Stomach (tissue), 9 donors: ENCODE results near the gene GALK1. TPM values are rescaled to one million over a fixed set of nuclear protein-coding genes. Genes with fewer than 3 reads are reported as not detected.

Source experiments
- DNase-seq, 2 donors: peaks; one replicate each; pipeline versions ENCODE4 v3.0.0 to v3.0.0-alpha.2; 2013 to 2019
- H3K27ac ChIP-seq, 5 donors: fragments of 200-600 bp in 4 of 5; sonication (generic) in 4 of 5; one replicate each; pipeline ENCODE4 v1.5.1; 2013 to 2019; ENCODE audit warnings: mild to moderate bottlenecking in 1 of 5, moderate library complexity in 1 of 5
- H3K27me3 ChIP-seq, 3 donors: fragments of 200-600 bp; sonication (generic); one replicate each; pipeline ENCODE4 v1.5.1; 2017 to 2019; ENCODE audit warnings: mixed run types in 1 of 3
- H3K36me3 ChIP-seq, 4 donors: fragments of 200-600 bp; sonication (generic); 1 replicate in 3 of 4; 2 replicates in 1 of 4; pipeline ENCODE4 v1.5.1; 2016 to 2019
- H3K4me1 ChIP-seq, 4 donors: fragments of 200-600 bp; sonication (generic); one replicate each; pipeline ENCODE4 v1.5.1; 2016 to 2019
- H3K4me3 ChIP-seq, 4 donors: fragments of 200-600 bp; sonication (generic) in 3 of 4; one replicate each; pipeline ENCODE4 v1.5.1; 2016 to 2019; ENCODE audit warnings: mild to moderate bottlenecking in 1 of 4
- H3K9me3 ChIP-seq, 4 donors: fragments of 200-600 bp; sonication (generic); one replicate each; pipeline ENCODE4 v1.5.1; 2016 to 2019
- EP300 ChIP-seq: sonication (generic); formaldehyde crosslinking; IDR thresholded peaks from one replicate; pipeline ENCODE4 v1.6.1; 2017; ENCODE audit warnings: antibody characterized with exemption
- POLR2A ChIP-seq, 4 donors: fragments of 450-650 bp; IDR thresholded peaks; one replicate each; pipeline ENCODE4 v1.6.1; 2016; ENCODE audit warnings: antibody characterized with exemption in 4 of 4, control low read depth in 2 of 4, mild to moderate bottlenecking in 1 of 4, moderate library complexity in 1 of 4
- POLR2AphosphoS5 ChIP-seq, 3 donors: sonication (generic); formaldehyde crosslinking; IDR thresholded peaks; one replicate each; pipeline ENCODE4 v1.6.1; 2016; ENCODE audit warnings: antibody characterized with exemption in 3 of 3
- WGBS, 5 donors: extraction: QIAGEN DNeasy Blood & Tissue Kit in 3 of 5; methylation state at CpG; one replicate each; pipeline versions ENCODE4 v1.1.5 to v1.1.7; 2013 to 2018; 5-methylcytosine and 5-hydroxymethylcytosine counted together
- intact Hi-C: fragments of 100-400 bp; cut with DNase I; formaldehyde crosslinking; loops from one replicate; pipeline ENCODE4 v1.15.1; 2023; ENCODE audit warnings: low total_unique reads
- polyA plus RNA-seq, 3 donors: library from polyadenylated mRNA; stranded (reverse); fragments of 200-250 nt; gene quantifications; one replicate each; pipeline ENCODE4 v1.2.3, GENCODE V29; 2013
- total RNA-seq, 5 donors: library from RNA; depleted of rRNA; stranded (reverse); fragments of >200 nt; gene quantifications; one replicate each; pipeline versions ENCODE4 v1.1.0 to v1.2.3, GENCODE V29; 2014 to 2016
- TF ChIP-seq, protein P1 (sequence below), 7 experiments: fragments of 450-650 bp in 4 of 7; fragments of 200-600 bp in 3 of 7; sonication (generic) in 3 of 7; IDR thresholded peaks; one replicate each; pipeline ENCODE4 v1.5.1; 2016 to 2019; ENCODE audit warnings: antibody characterized with exemption in 7 of 7, control low read depth in 2 of 7, mild to moderate bottlenecking in 1 of 7
- donor health status: healthy with polysubstance abuse.
- donor health status: Bipolar disorder and iron deficiency.
- donor health status: healthy.

Gene GALK1
- total and polyA plus RNA-seq, 8 donors = 7.6 to 57.1 (median 34.5) TPM

DNA sequence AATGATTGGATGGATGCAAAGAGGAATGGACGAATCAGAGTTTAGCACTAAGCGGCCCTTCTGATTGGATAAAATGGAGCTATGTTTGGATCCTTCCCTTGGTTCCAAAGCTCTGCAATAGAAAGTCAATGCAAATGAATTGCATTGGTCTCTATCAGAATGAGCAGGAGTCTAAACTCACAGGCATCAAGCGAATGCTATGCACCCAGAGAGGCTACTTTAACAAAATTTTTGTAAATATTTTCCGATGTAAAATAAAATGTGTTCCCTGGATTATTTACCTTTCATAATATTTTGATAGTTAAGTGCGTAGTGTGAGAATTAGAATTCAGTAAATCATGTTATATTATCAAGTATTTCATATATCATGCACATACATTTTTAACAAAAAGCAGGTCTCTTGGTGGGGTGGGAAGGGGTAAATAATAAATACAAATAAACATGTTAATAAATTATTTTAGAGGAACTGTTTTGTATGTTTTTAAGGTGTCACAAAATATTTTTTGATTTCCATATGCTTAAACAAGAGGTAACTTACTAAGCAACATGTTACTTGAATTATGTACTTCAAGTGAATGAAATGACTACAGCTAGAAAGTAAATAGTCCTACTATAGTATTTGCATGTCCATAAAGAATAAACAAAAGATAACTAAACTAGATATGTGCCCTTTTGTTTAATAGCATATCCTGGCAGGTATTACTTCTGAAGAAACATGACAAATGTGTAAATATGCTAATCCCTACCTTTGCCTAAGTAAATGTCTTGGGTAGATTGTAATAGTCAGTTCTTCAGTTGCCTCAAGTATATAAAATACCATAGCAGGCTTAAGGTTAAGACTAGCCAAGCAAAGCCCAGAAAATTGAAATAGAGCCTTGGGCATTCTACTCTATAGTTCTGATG, 15.2 kb upstream of the GALK1 start:
- Histone ChIP-seq H3K4me3 (no peak overlapping the region), H3K27ac (peak overlapping the region in 4 of 5 donors; percentile 63 to 99 (median 98)), H3K36me3 (peaks cover 19 to 38% (median 36%) of the 10 kb centered on the region in 4 donors), H3K9me3 (no peaks in the 10 kb centered on the region), H3K27me3 (no peaks in the 10 kb centered on the region), H3K4me1 (peaks cover 37 to 70% (median 62%) of the 10 kb centered on the region in 4 donors)
- peak in 1 of 2 donors; percentile 47 for DNase-seq
- intact Hi-C loops = no loop called here
- TF ChIP-seq, protein P1, sequence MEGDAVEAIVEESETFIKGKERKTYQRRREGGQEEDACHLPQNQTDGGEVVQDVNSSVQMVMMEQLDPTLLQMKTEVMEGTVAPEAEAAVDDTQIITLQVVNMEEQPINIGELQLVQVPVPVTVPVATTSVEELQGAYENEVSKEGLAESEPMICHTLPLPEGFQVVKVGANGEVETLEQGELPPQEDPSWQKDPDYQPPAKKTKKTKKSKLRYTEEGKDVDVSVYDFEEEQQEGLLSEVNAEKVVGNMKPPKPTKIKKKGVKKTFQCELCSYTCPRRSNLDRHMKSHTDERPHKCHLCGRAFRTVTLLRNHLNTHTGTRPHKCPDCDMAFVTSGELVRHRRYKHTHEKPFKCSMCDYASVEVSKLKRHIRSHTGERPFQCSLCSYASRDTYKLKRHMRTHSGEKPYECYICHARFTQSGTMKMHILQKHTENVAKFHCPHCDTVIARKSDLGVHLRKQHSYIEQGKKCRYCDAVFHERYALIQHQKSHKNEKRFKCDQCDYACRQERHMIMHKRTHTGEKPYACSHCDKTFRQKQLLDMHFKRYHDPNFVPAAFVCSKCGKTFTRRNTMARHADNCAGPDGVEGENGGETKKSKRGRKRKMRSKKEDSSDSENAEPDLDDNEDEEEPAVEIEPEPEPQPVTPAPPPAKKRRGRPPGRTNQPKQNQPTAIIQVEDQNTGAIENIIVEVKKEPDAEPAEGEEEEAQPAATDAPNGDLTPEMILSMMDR (IDR thresholded peaks at IDR 0.05) = no peak
- TF ChIP-seq POLR2AphosphoS5 (IDR thresholded peaks at IDR 0.05) (no peak), EP300 (no peak)
- 12 to 22% (median 15%) methylated on average over 5 of the region's 5 CpGs for WGBS, 5 donors

DNA sequence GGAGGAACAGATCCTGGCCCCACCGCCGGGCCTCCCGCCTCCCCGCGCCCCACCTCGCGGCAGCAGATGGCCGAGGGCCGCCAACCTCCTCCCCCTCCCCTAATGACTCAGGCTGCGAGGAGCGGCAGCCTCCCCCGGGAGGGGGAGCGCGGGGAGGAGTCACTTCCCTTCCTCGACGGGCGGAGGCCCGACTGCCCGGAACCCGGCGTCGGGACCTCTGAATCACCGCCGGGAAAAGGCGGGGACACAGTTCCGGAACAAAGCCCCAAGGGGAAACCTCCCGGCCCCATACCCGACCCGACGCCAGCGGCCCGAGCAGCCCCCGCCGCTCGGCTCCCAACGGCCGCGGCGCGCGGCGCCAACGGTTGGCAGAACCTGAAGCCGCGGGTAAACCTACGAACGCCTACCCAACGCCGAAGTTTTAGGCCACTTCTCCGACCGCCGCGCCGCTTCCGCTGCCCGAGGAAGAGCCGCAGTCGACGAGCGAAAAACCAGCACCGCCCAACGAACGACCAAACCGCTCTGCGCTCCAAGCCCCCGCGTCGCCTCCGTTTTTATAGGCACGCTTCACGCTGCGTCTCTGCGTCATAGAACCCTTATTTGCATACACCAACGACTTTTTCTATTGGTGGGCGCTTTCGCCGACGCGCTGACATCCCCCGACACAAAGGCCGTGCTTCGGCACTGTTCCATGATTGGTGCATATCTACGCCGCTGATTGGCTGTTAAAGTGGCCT, 14.4 kb upstream of the GALK1 start:
- peak; percentile 97 to 100 for DNase-seq
- Histone ChIP-seq H3K27me3 (no peaks in the 10 kb centered on the region), H3K4me3 (peak overlapping the region; percentile 89 to 96 (median 92)), H3K36me3 (peaks cover 19 to 46% (median 42%) of the 10 kb centered on the region in 4 donors), H3K9me3 (no peaks in the 10 kb centered on the region), H3K27ac (peak overlapping the region; percentile 96 to 99 (median 98)), H3K4me1 (peaks cover 36 to 77% (median 61%) of the 10 kb centered on the region in 4 donors)
- 0 to 1% (median 0%) methylated on average over 52 to 83 of the region's 84 CpGs for WGBS, 5 donors
- TF ChIP-seq EP300 (peak; percentile 76), POLR2AphosphoS5 (IDR thresholded peaks at IDR 0.05) (peak; percentile 100), POLR2A (IDR thresholded peaks at IDR 0.05) (peak in 2 of 4 donors; percentile 100)
- TF ChIP-seq, protein P1 (IDR thresholded peaks at IDR 0.05) = peak in 1 of 7 experiments; percentile 11
- intact Hi-C loops = no loop called here

DNA sequence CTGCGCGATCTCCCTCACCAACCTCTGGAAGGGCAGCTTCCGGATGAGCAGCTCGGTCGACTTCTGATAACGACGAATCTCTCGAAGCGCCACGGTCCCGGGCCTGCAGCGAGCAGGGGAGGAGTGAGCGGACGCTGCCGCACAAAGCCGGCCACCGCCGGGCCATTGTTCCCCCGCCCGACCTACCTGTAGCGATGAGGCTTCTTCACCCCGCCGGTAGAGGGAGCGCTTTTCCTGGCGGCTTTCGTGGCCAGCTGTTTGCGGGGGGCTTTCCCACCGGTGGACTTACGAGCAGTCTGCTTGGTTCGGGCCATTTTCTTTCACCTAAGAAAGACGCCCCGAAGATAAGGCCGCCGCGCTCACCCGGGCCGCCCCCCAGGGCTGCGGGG, 13.9 kb upstream of the GALK1 start:
- Histone ChIP-seq H3K9me3 (no peaks in the 10 kb centered on the region), H3K27ac (peak overlapping the region; percentile 96 to 99 (median 98)), H3K27me3 (no peaks in the 10 kb centered on the region), H3K36me3 (peaks cover 19 to 51% (median 47%) of the 10 kb centered on the region in 4 donors), H3K4me3 (peak overlapping the region; percentile 89 to 96 (median 92)), H3K4me1 (peaks cover 32 to 72% (median 57%) of the 10 kb centered on the region in 4 donors)
- DNase-seq = peak in 1 of 2 donors; percentile 62
- TF ChIP-seq POLR2A (IDR thresholded peaks at IDR 0.05) (no peak), POLR2AphosphoS5 (IDR thresholded peaks at IDR 0.05) (peak in 1 of 3 donors; percentile 32), EP300 (no peak)
- TF ChIP-seq, protein P1 (IDR thresholded peaks at IDR 0.05) = peak in 5 of 7 experiments; percentile 22 to 58 (median 48)
- intact Hi-C loops = no loop called here
- WGBS, 5 donors = 0 to 1% (median 0%) methylated on average over 26 to 38 of the region's 38 CpGs
